HepG2 (cell line): Measurements from ENCODE around the gene LOC128125822.

Experiments
- ARNTL ChIP-seq: sonication (generic); formaldehyde crosslinking; IDR thresholded peaks from 2 replicates; pipeline ENCODE4 v1.4.0; 2020; ENCODE audit warnings: mild to moderate bottlenecking, missing genetic modification reagents
- CBX2 ChIP-seq, 2 experiments: fragments of 200-600 bp in 1 of 2; sonication (generic); formaldehyde crosslinking in 1 of 2; IDR thresholded peaks; 2 replicates each; pipeline versions ENCODE4 v1.7.0 to v1.8.1; 2018 to 2022; ENCODE audit warnings: low read depth in 2 of 2, low read length in 1 of 2, mild to moderate bottlenecking in 1 of 2, missing genetic modification reagents in 1 of 2
- CHD4 ChIP-seq: fragments of 200-600 bp; sonication (generic); IDR thresholded peaks from 2 replicates; pipeline ENCODE4 v1.7.0; 2017; ENCODE audit warnings: mild to moderate bottlenecking, low read length, borderline replicate concordance
- HMGXB3 ChIP-seq: sonication (generic); formaldehyde crosslinking; IDR thresholded peaks from 2 replicates; pipeline ENCODE4 v1.4.0; 2020; ENCODE audit warnings: missing genetic modification reagents, borderline replicate concordance
- ISL2 ChIP-seq: sonication (generic); formaldehyde crosslinking; IDR thresholded peaks from 2 replicates; pipeline ENCODE4 v1.5.0; 2020; ENCODE audit warnings: missing genetic modification reagents
- KLF11 ChIP-seq: IDR thresholded peaks from 2 replicates; pipeline ENCODE4 v1.6.1; 2016; ENCODE audit warnings: missing compliant biosample characterization
- MTERF4 ChIP-seq: sonication (generic); formaldehyde crosslinking; IDR thresholded peaks from 2 replicates; pipeline ENCODE4 v1.8.0; 2023; ENCODE audit warnings: mild to moderate bottlenecking, missing genetic modification reagents
- MXD1 ChIP-seq: sonication (generic); formaldehyde crosslinking; IDR thresholded peaks from 2 replicates; pipeline ENCODE4 v1.4.0; 2020; ENCODE audit warnings: mild to moderate bottlenecking, missing genetic modification reagents
- PAWR ChIP-seq: sonication (generic); formaldehyde crosslinking; IDR thresholded peaks from 2 replicates; pipeline ENCODE4 v1.4.0; 2020; ENCODE audit warnings: missing genetic modification reagents, mild to moderate bottlenecking, borderline replicate concordance
- RNF219 ChIP-seq: sonication (generic); formaldehyde crosslinking; IDR thresholded peaks from 2 replicates; pipeline ENCODE4 v1.5.0; 2020; ENCODE audit warnings: mild to moderate bottlenecking, missing genetic modification reagents
- SNAPC5 ChIP-seq: sonication (generic); formaldehyde crosslinking; IDR thresholded peaks from 2 replicates; pipeline ENCODE4 v1.8.1; 2023; ENCODE audit warnings: mild to moderate bottlenecking, missing genetic modification reagents, borderline replicate concordance
- STAG1 ChIP-seq: sonication (generic); formaldehyde crosslinking; IDR thresholded peaks from 2 replicates; pipeline ENCODE4 v1.4.0; 2020; ENCODE audit warnings: missing genetic modification reagents
- ZBTB37 ChIP-seq: sonication (generic); formaldehyde crosslinking; IDR thresholded peaks from 2 replicates; pipeline ENCODE4 v1.4.0; 2020; ENCODE audit warnings: mild to moderate bottlenecking, missing genetic modification reagents
- ZFP36L2 ChIP-seq: sonication (generic); formaldehyde crosslinking; IDR thresholded peaks from 2 replicates; pipeline ENCODE4 v1.4.0; 2020; ENCODE audit warnings: missing genetic modification reagents
- ZNF30 ChIP-seq: sonication (generic); formaldehyde crosslinking; IDR thresholded peaks from 2 replicates; pipeline ENCODE4 v1.5.0; 2020; ENCODE audit warnings: mild to moderate bottlenecking, missing genetic modification reagents
- ZNF672 ChIP-seq: sonication (generic); formaldehyde crosslinking; IDR thresholded peaks from 2 replicates; pipeline ENCODE4 v1.8.1; 2022; ENCODE audit warnings: missing genetic modification reagents
- ZNF7 ChIP-seq: IDR thresholded peaks from 2 replicates; pipeline ENCODE4 v1.6.1; 2016; ENCODE audit warnings: missing biosample characterization, missing genetic modification reagents
- ZNF772 ChIP-seq: sonication (generic); formaldehyde crosslinking; IDR thresholded peaks from 2 replicates; pipeline ENCODE4 v1.5.0; 2020; ENCODE audit warnings: mild to moderate bottlenecking, missing genetic modification reagents
- ZNF790 ChIP-seq: sonication (generic); formaldehyde crosslinking; IDR thresholded peaks from 2 replicates; pipeline ENCODE4 v1.8.0; 2022; ENCODE audit warnings: missing genetic modification reagents, mild to moderate bottlenecking, borderline replicate concordance

LOC128125822 gene

GRCh38 chr6:63598049-63599036 is 26.1 kb downstream of the LOC128125822 start (continued):
- TF ChIP-seq ZBTB37 (no peak), CHD4 (no peak), ZNF30 (CRISPR knock-in tag) (no peak), ZFP36L2 (CRISPR knock-in tag) (no peak), SNAPC5 (no peak), MXD1 (CRISPR knock-in tag) (no peak), MTERF4 (CRISPR knock-in tag) (0 out of 2 replicates have a peak, but pooled peaks have one; percentile 82), PAWR (CRISPR knock-in tag) (no peak), STAG1 (CRISPR knock-in tag) (peak; percentile 98), HMGXB3 (no peak), CBX2 (IDR thresholded peaks at IDR 0.05; ENCODE audit: low read depth, low read length) (no peak), CBX2 (CRISPR knock-in tag; IDR thresholded peaks at IDR 0.05; ENCODE audit: low read depth) (no peak), ZNF672 (no peak), ARNTL (no peak), RNF219 (CRISPR knock-in tag) (no peak), ISL2 (peak; percentile 63; the same call in 1 of the 2 replicates), ZNF7 (no peak), KLF11 (no peak), ZNF772 (CRISPR knock-in tag) (peak; percentile 90), ZNF790 (CRISPR knock-in tag) (0 out of 2 replicates have a peak, but pooled peaks have one; percentile 52)
